Measurements from ENCODE around the gene FBXO27.
"Not testable (repeated sequence)": the region's sequence is repeated elsewhere in the genome, so short reads cannot be mapped to it uniquely, and the experiment has no call there.

FBXO27 gene, protein sequence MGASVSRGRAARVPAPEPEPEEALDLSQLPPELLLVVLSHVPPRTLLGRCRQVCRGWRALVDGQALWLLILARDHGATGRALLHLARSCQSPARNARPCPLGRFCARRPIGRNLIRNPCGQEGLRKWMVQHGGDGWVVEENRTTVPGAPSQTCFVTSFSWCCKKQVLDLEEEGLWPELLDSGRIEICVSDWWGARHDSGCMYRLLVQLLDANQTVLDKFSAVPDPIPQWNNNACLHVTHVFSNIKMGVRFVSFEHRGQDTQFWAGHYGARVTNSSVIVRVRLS

GRCh38 chr19:39032063-39032918, at the start of gene FBXO27:
TSS of gene FBXO27 (minus strand) at chr19:39032549. CDS start at chr19:39032227, 322 bp downstream.
- peak; percentile 79 for DNase-seq

GRCh38 chr19:39080431-39080830, 48.1 kb upstream of the FBXO27 start:
- no peak for DNase-seq

DNA sequence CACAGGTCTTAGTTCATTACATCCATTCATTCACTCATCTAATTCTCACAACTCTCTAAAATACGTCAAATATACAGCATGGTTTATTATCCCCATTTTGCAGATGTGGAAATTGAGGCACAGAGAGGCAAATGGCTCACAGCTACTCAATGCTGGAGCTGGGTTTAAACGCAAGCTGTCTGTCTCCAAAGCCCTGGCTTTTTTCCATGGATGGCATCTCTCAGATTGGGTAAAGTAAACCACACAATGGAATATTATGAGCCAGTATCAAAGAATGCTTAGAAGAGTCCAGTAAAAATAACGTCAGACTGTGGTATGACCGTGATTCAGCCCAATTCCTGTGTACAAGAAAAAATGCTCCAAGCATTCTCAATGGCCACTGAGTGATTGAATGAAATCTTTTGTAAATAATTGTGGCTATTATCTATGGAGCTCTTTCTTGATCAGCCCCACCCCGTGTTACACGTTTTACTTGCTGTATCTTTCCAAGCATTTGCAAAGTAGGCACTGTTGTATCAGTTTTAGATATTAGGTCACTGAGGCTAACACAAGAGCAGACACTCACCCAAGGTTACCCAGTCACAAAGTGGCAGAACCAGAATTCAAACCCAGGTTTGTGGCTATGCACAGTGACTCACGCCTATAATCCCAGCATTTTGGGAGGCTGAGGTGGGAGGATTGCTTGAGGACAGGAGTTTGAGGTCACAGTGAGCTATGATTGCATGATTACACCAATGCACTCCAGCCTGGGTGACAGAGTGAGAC, 46.3 kb upstream of the FBXO27 start:
- DNase-seq = peak; percentile 54

DNA sequence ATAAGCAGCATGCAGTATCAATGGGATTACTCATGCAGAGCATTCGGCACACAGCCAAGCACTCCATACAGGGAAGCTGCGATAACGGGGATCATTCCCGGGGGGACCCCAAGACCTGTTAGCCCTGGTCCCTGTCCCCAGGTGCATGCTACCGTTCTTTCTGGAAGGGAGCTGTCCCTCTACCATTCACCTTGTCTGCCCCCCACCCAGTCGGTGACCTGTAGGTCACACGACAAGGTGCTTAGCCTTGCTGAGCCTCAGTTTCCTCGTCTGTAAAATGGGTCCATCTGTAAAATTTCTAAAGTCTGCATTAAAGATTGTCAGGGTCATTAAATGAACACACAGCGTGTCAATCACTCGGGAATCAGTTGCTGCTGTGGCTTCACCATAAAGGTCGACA, 45.0 kb upstream of the FBXO27 start:
- no peak for DNase-seq

DNA sequence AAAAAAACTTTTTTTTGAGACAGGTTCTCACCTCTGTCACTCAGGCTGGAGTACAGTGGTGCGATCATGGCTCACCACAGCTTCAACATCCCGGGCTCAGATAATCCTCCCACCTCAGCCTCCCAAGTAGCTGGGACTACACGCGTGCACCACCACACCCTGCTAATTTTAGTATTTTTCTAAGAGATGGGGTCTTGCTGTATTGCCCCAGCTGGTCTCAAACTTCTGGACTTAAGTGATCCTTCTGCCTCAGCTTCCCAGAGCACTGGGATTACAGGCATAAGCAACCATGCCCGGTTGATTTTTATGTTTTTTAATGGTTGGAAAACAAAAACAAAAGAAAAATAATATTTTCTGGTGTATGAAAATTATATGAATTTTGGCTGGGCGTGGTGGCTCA, 42.6 kb upstream of the FBXO27 start:
- DNase-seq = no peak

DNA sequence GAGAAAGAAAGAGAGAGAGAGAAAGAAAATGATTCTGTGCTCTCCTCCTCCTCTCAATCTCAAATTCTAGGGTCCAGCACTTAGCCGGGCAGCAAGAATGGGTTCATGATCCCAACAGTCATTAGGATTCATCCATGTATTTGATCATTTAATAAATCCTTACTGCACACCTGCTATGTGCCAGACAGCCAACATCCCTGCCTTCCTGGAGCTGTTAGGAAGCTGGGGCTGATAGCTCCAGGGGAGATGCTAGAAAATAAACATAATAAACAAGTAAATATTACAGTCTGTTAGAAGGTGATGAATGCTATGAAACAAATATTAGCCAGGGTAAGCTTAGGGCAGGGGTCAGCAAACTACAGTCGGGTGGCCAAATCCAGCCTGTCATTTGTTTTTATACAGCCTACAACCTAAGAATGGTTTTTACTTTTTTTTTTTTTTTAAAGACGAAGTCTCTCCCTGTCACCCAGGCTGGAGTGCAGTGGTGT, 41.9 kb upstream of the FBXO27 start:
- no peak for DNase-seq

- DNase-seq = peak; percentile 73
These were observed 38.5 kb upstream of the FBXO27 start for GRCh38 chr19:39070888-39071287.

DNA sequence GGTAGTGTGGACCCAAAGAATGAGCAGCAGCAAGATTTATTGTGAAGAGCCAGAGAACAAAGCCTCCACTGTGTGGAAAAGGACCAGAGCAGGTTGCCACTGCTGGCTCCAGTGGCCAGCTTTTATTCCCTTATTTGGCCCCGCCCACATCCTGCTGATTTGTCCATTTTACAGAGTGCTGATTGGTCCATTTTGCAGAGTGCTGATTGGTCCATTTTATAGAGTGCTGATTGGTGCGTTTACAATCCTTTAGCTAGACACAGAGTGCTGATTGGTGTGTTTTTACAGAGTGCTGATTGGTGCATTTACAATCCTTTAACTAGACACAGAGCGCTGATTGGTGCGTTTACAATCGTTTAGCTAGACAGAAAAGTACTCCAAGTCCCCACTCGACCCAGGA, 35.9 kb upstream of the FBXO27 start:
- DNase-seq = not testable (repeated sequence)

- DNase-seq = no peak
These were observed 34.8 kb upstream of the FBXO27 start for GRCh38 chr19:39067104-39067503.

- DNase-seq = no peak
These were observed 33.6 kb upstream of the FBXO27 start for GRCh38 chr19:39065928-39066327.

- no peak for DNase-seq
These were observed 32.1 kb upstream of the FBXO27 start for GRCh38 chr19:39064405-39064804.

DNA sequence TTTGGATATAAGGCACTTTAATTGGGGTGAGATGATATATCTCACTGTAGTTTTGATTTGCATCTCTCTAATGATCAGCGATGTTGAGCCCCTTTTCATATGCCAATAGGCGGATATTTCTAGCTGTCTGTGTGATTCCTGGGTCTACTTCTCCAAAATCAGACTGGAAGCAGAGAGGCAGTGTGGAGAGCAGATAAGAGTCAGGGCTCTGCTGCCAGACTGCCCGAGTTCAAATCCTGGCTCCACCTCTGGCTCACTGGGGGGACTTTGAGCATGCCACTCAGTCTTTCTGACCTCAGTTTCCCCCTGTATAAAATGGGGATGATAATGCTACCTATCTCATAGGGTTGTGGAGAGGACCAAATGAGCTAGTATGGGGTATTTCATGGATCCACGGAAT, 27.8 kb upstream of the FBXO27 start:
- DNase-seq = no peak

- no peak for DNase-seq
These were observed 27.0 kb upstream of the FBXO27 start for GRCh38 chr19:39059302-39059701.

- no peak for DNase-seq
These were observed 25.3 kb upstream of the FBXO27 start for GRCh38 chr19:39057615-39058014.

- DNase-seq = no peak
These were observed 21.7 kb upstream of the FBXO27 start for GRCh38 chr19:39054091-39054470.

- no peak for DNase-seq
These were observed 21.1 kb upstream of the FBXO27 start for GRCh38 chr19:39053276-39054090.

DNA sequence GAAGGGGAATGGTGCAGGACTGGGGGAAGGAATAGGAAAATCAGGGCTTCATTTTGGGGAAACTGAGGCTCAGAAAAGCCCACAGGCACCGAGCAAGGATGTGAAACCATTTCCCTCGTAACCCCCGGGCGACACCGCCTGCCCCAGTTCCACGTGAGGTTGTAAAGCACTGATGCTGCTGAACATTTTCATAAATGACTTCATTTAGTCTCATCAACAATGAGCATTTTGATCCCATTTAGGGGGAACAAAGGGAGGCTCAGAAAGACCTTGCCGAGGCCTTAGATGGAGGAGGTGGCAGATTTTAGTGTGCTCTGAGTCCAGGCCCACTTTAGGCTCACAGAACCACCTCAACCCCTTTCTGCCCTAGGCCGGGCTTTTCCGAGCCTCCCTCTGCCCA, 20.5 kb upstream of the FBXO27 start:
- no peak for DNase-seq

GRCh38 chr19:39052243-39052746, 19.9 kb upstream of the FBXO27 start:
- DNase-seq = peak; percentile 77

DNA sequence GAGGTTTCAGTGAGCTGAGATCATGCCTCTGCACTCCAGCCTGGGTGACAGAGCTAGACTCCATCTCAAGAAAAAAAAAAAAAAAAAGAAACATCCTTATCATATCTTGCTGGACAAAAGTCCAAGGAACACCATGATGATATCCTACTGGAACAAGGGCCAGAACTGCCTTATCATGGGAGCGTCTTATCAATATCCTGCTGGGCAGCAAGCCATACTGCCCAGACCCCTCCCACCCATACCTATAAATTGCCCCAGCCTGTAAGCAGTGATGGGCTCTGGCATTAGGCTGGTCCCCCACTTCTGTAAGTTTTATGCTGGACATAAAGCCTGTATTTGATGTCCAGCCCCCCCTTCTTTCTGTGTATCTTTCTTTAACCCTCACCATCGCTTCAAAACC, 14.7 kb upstream of the FBXO27 start:
- DNase-seq = no peak

DNA sequence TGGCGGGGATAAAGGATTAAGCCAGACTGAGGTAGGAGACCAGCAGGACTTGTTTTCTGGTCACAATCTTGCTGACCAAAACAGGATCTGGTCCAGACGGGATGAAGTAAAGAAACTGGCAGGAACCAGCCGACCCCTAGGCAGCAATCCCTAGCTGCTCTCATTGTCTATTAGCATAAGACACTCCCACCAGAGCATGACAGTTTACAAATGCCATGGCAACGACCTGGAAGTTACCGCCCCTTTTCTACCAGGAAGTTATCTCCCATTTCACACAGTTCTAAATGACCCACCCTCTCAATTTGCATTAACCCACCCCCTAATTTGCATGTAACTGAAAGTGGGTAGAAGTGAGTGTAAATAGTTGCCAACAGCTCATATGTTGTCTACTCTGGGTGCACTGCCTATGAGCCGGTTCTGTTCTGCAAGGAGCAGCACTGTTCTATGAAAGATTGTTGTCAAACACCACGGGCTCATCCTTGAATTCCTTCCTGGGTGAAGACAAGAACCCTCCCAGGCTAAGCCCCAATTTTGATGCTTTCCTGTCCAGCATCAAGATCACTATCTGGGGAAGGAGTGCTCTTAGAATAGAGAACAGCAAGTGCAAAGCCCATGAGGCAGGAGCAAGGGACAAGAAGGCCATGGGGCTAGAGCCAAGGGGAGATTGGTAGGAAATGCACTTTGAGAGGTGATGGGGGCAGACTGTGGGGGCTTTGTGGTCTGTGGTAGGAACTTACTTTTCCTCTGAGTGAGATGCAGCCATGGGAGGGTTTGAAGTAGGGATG, 13.9 kb upstream of the FBXO27 start:
- DNase-seq = peak; percentile 61

GRCh38 chr19:39045506-39045905, 13.2 kb upstream of the FBXO27 start:
- no peak for DNase-seq
